Lung (tissue), 12 donors: ENCODE results near the gene DGKD. TPM values are rescaled to one million over a fixed set of nuclear protein-coding genes. Genes with fewer than 3 reads are reported as not detected.

Source experiments
- ATAC-seq: fragments of 200-7000 bp; cut with Tn5 transposase; one replicate; pipeline ENCODE4 v1.9.1; 2020; ENCODE audit warnings: moderate number of reproducible peaks; ENCODE audit not compliant: insufficient read depth, low FRiP score
- DNase-seq, 3 donors: peaks; one replicate each; pipeline ENCODE4 v3.0.0-alpha.2; 2013 to 2017
- H3K27ac ChIP-seq, 2 donors: one replicate each; pipeline ENCODE4 v1.5.1; 2013; ENCODE audit warnings: mild to moderate bottlenecking in 2 of 2, moderate library complexity in 2 of 2, control low read depth in 1 of 2, inconsistent platforms in 1 of 2, low read depth in 1 of 2, low read length in 1 of 2
- H3K27me3 ChIP-seq, 3 donors: one replicate each; pipeline ENCODE4 v1.5.1; 2013; ENCODE audit warnings: low read length in 2 of 3; ENCODE audit not compliant: control insufficient read depth in 3 of 3, insufficient read depth in 3 of 3
- H3K36me3 ChIP-seq, 4 donors: one replicate each; pipeline ENCODE4 v1.5.1; 2013; ENCODE audit warnings: low read length in 4 of 4, mild to moderate bottlenecking in 1 of 4, moderate library complexity in 1 of 4; ENCODE audit not compliant: control insufficient read depth in 4 of 4, insufficient read depth in 4 of 4
- H3K4me1 ChIP-seq, 5 donors: one replicate each; pipeline ENCODE4 v1.5.1; 2013; ENCODE audit warnings: low read length in 5 of 5, mild to moderate bottlenecking in 2 of 5, moderate library complexity in 1 of 5; ENCODE audit not compliant: control insufficient read depth in 5 of 5, insufficient read depth in 5 of 5
- H3K4me3 ChIP-seq: one replicate; pipeline ENCODE4 v1.5.1; 2013; ENCODE audit warnings: mild to moderate bottlenecking, control low read depth, moderate library complexity
- H3K9ac ChIP-seq, 2 donors: one replicate each; pipeline ENCODE4 v1.5.1; 2013; ENCODE audit warnings: low read length in 2 of 2, control low read depth in 1 of 2; ENCODE audit not compliant: insufficient read depth in 1 of 2
- H3K9me3 ChIP-seq, 4 donors: one replicate each; pipeline ENCODE4 v1.5.1; 2013; ENCODE audit warnings: low read length in 3 of 4, mild to moderate bottlenecking in 1 of 4, moderate library complexity in 1 of 4; ENCODE audit not compliant: control insufficient read depth in 4 of 4, insufficient read depth in 3 of 4
- WGBS, 2 donors: extraction: QIAGEN DNeasy Blood & Tissue Kit; methylation state at CpG; one replicate each; pipeline ENCODE4 v1.1.7; 2013; 5-methylcytosine and 5-hydroxymethylcytosine counted together
- polyA plus RNA-seq, 2 donors: library from polyadenylated mRNA; stranded (reverse); fragments of 200-250 nt; gene quantifications; one replicate each; pipeline ENCODE4 v1.2.1, GENCODE V29; 2013
- total RNA-seq, 2 donors: library from RNA; depleted of rRNA in 1 of 2; stranded (reverse); fragments of >200 nt in 1 of 2; gene quantifications; one replicate each; pipeline ENCODE4 v1.2.1, GENCODE V29; 2014 to 2021
- TF ChIP-seq, protein P1 (sequence below): IDR thresholded peaks from 2 replicates; pipeline ENCODE4 v1.5.1; 2012; ENCODE audit warnings: mild to moderate bottlenecking; ENCODE audit errors: control extremely low read depth, extremely low read depth
- donor health status: control.
- donor health status: control.
- donor health status: Bipolar disorder and iron deficiency.
- donor health status: healthy.
- donor health status: DM: yes; HTN: yes; CAD: no.

The DGKD gene
- total and polyA plus RNA-seq, 4 donors, result 30.3 to 77.4 (median 44.0) TPM

DNA sequence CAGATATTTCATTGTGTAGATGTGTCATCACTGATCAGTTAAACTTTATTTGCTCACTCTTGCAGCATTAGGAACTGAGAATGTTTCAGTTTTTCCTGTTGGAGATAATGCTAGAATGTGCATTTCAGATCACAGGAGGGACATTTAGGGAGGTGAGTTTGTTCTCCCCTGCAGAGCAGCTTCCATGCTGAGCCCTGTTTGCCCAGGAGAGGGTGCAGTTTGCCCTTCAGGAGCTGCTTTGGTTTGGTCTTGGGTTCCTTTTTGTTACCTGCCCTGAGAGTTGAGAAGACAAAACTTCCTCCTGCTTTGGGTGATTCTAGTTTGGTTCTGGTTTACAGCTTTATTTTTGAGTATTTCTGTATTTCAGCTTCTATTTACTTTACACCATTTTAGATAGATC is 49.9 kb downstream of the DGKD start:
- Histone ChIP-seq H3K9me3 (no peaks in the 10 kb centered on the region), H3K4me3 (no peak overlapping the region), H3K27ac (no peak overlapping the region), H3K9ac (no peak overlapping the region), H3K36me3 (peaks cover 0 to 9% (median 1%) of the 10 kb centered on the region in 4 donors), H3K27me3 (no peaks in the 10 kb centered on the region), H3K4me1 (peaks cover 0 to 12% (median 0%) of the 10 kb centered on the region in 5 donors)
- TF ChIP-seq, protein P1, sequence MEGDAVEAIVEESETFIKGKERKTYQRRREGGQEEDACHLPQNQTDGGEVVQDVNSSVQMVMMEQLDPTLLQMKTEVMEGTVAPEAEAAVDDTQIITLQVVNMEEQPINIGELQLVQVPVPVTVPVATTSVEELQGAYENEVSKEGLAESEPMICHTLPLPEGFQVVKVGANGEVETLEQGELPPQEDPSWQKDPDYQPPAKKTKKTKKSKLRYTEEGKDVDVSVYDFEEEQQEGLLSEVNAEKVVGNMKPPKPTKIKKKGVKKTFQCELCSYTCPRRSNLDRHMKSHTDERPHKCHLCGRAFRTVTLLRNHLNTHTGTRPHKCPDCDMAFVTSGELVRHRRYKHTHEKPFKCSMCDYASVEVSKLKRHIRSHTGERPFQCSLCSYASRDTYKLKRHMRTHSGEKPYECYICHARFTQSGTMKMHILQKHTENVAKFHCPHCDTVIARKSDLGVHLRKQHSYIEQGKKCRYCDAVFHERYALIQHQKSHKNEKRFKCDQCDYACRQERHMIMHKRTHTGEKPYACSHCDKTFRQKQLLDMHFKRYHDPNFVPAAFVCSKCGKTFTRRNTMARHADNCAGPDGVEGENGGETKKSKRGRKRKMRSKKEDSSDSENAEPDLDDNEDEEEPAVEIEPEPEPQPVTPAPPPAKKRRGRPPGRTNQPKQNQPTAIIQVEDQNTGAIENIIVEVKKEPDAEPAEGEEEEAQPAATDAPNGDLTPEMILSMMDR, result peak; percentile 45
- ATAC-seq, result no peak
- no peak for DNase-seq

DNA sequence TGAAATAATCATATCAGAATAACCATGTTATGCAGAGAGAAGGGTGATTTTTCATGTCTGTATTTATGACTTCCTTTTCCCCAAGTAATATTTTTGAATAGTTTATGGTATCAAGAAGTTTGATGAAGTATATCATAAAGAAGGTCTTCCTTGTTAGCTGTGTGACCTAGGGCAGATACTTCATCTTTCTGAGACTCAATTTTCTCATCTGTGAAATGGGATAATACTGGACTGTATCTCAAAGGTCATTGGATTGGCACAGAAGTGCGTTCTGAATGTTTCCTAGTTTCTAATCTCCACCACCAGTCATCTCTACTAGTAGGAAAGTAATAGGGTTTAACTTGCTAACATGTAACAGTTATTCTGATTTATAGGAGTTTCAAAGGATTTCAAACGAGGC is 52.6 kb downstream of the DGKD start:
- H3K4me3 ChIP-seq, result no peak overlapping the region

DNA sequence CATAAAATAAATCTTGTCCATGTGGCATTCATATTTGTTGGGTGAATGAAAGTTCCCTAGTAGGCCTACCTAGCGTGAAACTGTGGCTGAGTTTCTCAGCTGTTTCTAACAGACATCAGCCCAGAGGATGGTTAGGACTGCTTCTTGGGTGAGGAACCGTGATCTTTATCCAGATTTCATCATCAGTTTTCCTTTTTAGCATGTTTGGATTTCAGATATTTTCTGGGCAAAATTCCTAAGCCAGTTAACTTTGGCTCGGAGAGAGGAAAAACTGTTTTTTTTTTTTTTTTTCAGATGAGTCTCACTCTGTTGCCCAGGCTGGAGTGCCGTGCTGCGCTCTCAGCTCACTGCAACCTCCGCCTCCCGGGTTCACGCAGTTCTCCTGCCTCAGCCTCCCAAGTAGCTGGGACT is 53.5 kb downstream of the DGKD start:
- DNase-seq, result peak in 2 of 3 donors; percentile 70 to 85
- H3K4me1 ChIP-seq, result peaks cover 0 to 10% (median 7%) of the 10 kb centered on the region in 5 donors
- H3K27me3 ChIP-seq, result no peaks in the 10 kb centered on the region
- TF ChIP-seq, protein P1, result no peak
- no peak overlapping the region for H3K4me3 ChIP-seq
- no peak overlapping the region for H3K9ac ChIP-seq
- peaks cover 0 to 2% (median under 1%) of the 10 kb centered on the region in 4 donors for H3K36me3 ChIP-seq
- no peak for ATAC-seq
- H3K9me3 ChIP-seq, result peaks cover 0 to 6% (median 1%) of the 10 kb centered on the region in 4 donors
- WGBS, 2 donors, result 76 to 89% methylated on average over 8 of the region's 8 CpGs
- H3K27ac ChIP-seq, result no peak overlapping the region

More for the DNA sequence above, 52.6 kb downstream of the DGKD start:
- TF ChIP-seq, protein P1, result no peak
- 93 to 95% methylated on average over 2 of the region's 2 CpGs for WGBS, 2 donors
- H3K4me1 ChIP-seq, result peaks cover 0 to 12% (median 7%) of the 10 kb centered on the region in 5 donors
- DNase-seq, result no peak
- no peak for ATAC-seq
- H3K36me3 ChIP-seq, result peaks cover 0 to 2% (median under 1%) of the 10 kb centered on the region in 4 donors
- no peak overlapping the region for H3K27ac ChIP-seq
- H3K9ac ChIP-seq, result no peak overlapping the region
- H3K9me3 ChIP-seq, result peaks cover 0 to 3% (median 1%) of the 10 kb centered on the region in 4 donors
- H3K27me3 ChIP-seq, result no peaks in the 10 kb centered on the region
